Common myeloid progenitor, CD34-positive (primary cell): ENCODE data around the gene MGMT.

Experiments used
- CTCF ChIA-PET: fragments of 350-600 bp; sonication (Branson Sonifier 250); formaldehyde crosslinking; loops from one replicate; lab custom pipeline; 2021; ENCODE audit warnings: antibody characterized with exemption; lab: Charles Lee
- POLR2A ChIA-PET: fragments of 350-600 bp; sonication (Branson Sonifier 250); formaldehyde crosslinking; loops from one replicate; lab custom pipeline; 2021; ENCODE audit warnings: antibody characterized with exemption; lab: Charles Lee
- DNase-seq, 3 donors: peaks; one replicate each; pipeline versions ENCODE4 v3.0.0 to v3.0.0-alpha.2; 2013
- H3K27ac ChIP-seq, 2 experiments: 1 replicate in 1 of 2; 2 replicates in 1 of 2; pipeline ENCODE4 v1.7.0; 2013; ENCODE audit warnings: inconsistent platforms in 2 of 2, low read length in 2 of 2, mild to moderate bottlenecking in 2 of 2, low read depth in 1 of 2, moderate library complexity in 1 of 2; ENCODE audit not compliant: severe bottlenecking in 2 of 2, insufficient read depth in 1 of 2, poor library complexity in 1 of 2
- H3K27me3 ChIP-seq, 5 experiments: replicated peaks in 2 of 5; 1 replicate in 3 of 5; 2 replicates in 2 of 5; pipeline versions ENCODE4 v1.6.1 to v1.7.0; 2013; ENCODE audit warnings: low read length in 4 of 5, mild to moderate bottlenecking in 2 of 5, moderate library complexity in 2 of 5, inconsistent platforms in 1 of 5; ENCODE audit not compliant: insufficient read depth in 5 of 5, control insufficient read depth in 4 of 5
- H3K36me3 ChIP-seq, 4 experiments: 1 replicate in 2 of 4; 2 replicates in 2 of 4; pipeline versions ENCODE4 v1.6.1 to v1.7.0; 2013; ENCODE audit warnings: low read length in 3 of 4, control low read depth in 1 of 4, mild to moderate bottlenecking in 1 of 4; ENCODE audit not compliant: control insufficient read depth in 4 of 4, insufficient read depth in 4 of 4
- H3K4me1 ChIP-seq, 4 experiments: 1 replicate in 3 of 4; 2 replicates in 1 of 4; pipeline versions ENCODE4 v1.6.1 to v1.7.1; 2013; ENCODE audit warnings: low read length in 3 of 4, mild to moderate bottlenecking in 3 of 4, control low read depth in 1 of 4, inconsistent platforms in 1 of 4, moderate library complexity in 1 of 4; ENCODE audit not compliant: control insufficient read depth in 4 of 4, insufficient read depth in 4 of 4; ENCODE audit errors: control extremely low read depth in 1 of 4
- H3K4me3 ChIP-seq, 7 experiments: 1 replicate in 4 of 7; 2 replicates in 3 of 7; pipeline versions ENCODE4 v1.5.1 to v1.7.0; 2013; ENCODE audit warnings: mild to moderate bottlenecking in 7 of 7, low read length in 6 of 7, moderate library complexity in 6 of 7, inconsistent platforms in 2 of 7, low read depth in 2 of 7, control low read depth in 1 of 7; ENCODE audit not compliant: insufficient read depth in 4 of 7, control insufficient read depth in 1 of 7; ENCODE audit errors: extremely low read depth in 1 of 7
- H3K9me3 ChIP-seq, 5 experiments: 1 replicate in 4 of 5; 2 replicates in 1 of 5; pipeline versions ENCODE4 v1.6.1 to v1.7.1; 2013; ENCODE audit warnings: low read length in 4 of 5, mild to moderate bottlenecking in 2 of 5, inconsistent platforms in 1 of 5, low read depth in 1 of 5, moderate library complexity in 1 of 5; ENCODE audit not compliant: control insufficient read depth in 4 of 5, insufficient read depth in 2 of 5; ENCODE audit errors: control extremely low read depth in 1 of 5
- WGBS: methylation state at CpG from one replicate; pipeline ENCODE4 v1.1.5; 2013; ENCODE audit not compliant: insufficient coverage; 5-methylcytosine and 5-hydroxymethylcytosine counted together

Gene MGMT

DNA sequence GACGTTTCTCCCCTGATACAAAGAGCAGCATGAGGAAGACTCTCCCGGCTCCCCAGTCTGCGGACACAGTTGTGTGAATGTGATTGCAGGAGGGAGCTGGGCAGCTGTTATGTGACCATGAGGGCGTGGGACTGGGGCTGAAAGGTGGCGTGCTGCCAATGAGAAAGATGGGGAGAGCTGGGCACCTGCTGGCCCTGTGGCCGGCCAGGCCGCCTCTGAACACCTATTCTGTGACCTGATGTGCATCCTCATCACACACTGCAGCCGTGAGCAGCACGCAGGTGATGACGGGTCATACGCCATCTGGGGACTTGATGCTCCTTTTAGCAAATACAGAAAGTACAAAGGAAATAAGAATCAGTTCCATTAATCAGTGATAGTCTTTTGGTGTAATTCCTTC is 86.9 kb downstream of the MGMT start:
- Histone ChIP-seq H3K27me3 (no peaks in the 10 kb centered on the region), H3K36me3 (peaks cover 0 to 6% (median 0%) of the 10 kb centered on the region in 4 experiments), H3K27ac (no peak overlapping the region), H3K9me3 (peaks cover 0 to 7% (median 0%) of the 10 kb centered on the region in 5 experiments), H3K4me1 (no peaks in the 10 kb centered on the region), H3K4me3 (no peak overlapping the region)
- no peak for DNase-seq
- 98% methylated on average over 9 of the region's 11 CpGs for WGBS
- ChIA-PET CTCF (no interaction called here), POLR2A (interaction anchor here (0.8 kb wide), 1 partner anchor 62 kb away, joined by 9 read pairs; no protein-coding TSS in a partner anchor)

- CTCF ChIA-PET, result no interaction called here
- POLR2A ChIA-PET, result no interaction called here
- H3K4me3 ChIP-seq, result no peak overlapping the region
- peaks cover 0 to 3% (median 0%) of the 10 kb centered on the region in 4 experiments for H3K36me3 ChIP-seq
- H3K27ac ChIP-seq, result no peak overlapping the region
- no peak for DNase-seq
- H3K9me3 ChIP-seq, result no peaks in the 10 kb centered on the region
- H3K4me1 ChIP-seq, result no peaks in the 10 kb centered on the region
- WGBS, result 98% methylated on average over 14 of the region's 18 CpGs
- no peaks in the 10 kb centered on the region for H3K27me3 ChIP-seq
Measured at GRCh38 chr10:129556316-129556715, 89.3 kb downstream of the MGMT start.

DNA sequence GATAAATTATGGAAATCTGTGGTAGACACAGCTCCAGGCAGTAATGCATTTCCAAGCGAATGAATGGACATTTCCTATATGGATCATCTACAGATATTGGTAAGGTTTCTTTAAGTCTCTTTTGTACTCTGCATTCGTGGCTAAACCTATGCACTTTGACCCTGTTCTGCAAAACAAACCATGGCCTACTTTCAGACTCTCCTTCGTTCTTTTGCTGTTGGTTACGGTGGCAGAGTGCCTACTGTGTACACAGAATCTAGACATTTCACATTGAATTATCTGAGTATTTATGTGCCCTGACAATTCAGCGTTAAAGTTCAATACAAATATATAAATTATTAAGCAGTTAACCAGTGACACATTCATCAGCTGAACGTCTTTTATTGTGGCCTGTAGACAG is 93.3 kb downstream of the MGMT start:
- Histone ChIP-seq H3K4me3 (no peak overlapping the region), H3K27ac (no peak overlapping the region), H3K36me3 (no peaks in the 10 kb centered on the region), H3K4me1 (no peaks in the 10 kb centered on the region), H3K9me3 (no peaks in the 10 kb centered on the region), H3K27me3 (no peaks in the 10 kb centered on the region)
- ChIA-PET CTCF (no interaction called here), POLR2A (no interaction called here)
- DNase-seq, result no peak
- WGBS, result 100% methylated on average over 1 of the region's 6 CpGs

GRCh38 chr10:129562487-129562886 is 95.4 kb downstream of the MGMT start:
- CTCF ChIA-PET, result no interaction called here
- Histone ChIP-seq H3K4me1 (no peaks in the 10 kb centered on the region), H3K9me3 (no peaks in the 10 kb centered on the region), H3K27ac (no peak overlapping the region), H3K27me3 (no peaks in the 10 kb centered on the region), H3K4me3 (no peak overlapping the region), H3K36me3 (peaks cover 0 to 7% (median 0%) of the 10 kb centered on the region in 4 experiments)
- WGBS, result 99% methylated on average over 8 of the region's 8 CpGs
- POLR2A ChIA-PET, result no interaction called here
- no peak for DNase-seq

- 96% methylated on average over 15 of the region's 19 CpGs for WGBS
- CTCF ChIA-PET, result no interaction called here
- H3K27ac ChIP-seq, result no peak overlapping the region
- no peaks in the 10 kb centered on the region for H3K4me1 ChIP-seq
- H3K27me3 ChIP-seq, result no peaks in the 10 kb centered on the region
- H3K9me3 ChIP-seq, result no peaks in the 10 kb centered on the region
- no peak overlapping the region for H3K4me3 ChIP-seq
- DNase-seq, result no peak
- POLR2A ChIA-PET, result no interaction called here
- H3K36me3 ChIP-seq, result peaks cover 0 to 9% (median 2%) of the 10 kb centered on the region in 4 experiments
Measured at GRCh38 chr10:129564923-129565322, 97.9 kb downstream of the MGMT start.

GRCh38 chr10:129568583-129569344 is 101.7 kb downstream of the MGMT start:
- H3K9me3 ChIP-seq, result no peaks in the 10 kb centered on the region
- no peak overlapping the region for H3K4me3 ChIP-seq
- no peak for DNase-seq
- H3K36me3 ChIP-seq, result peaks cover 0 to 9% (median 2%) of the 10 kb centered on the region in 4 experiments
- WGBS, result 95% methylated on average over 10 of the region's 16 CpGs
- ChIA-PET POLR2A (no interaction called here), CTCF (no interaction called here)
- H3K4me1 ChIP-seq, result no peaks in the 10 kb centered on the region
- H3K27ac ChIP-seq, result no peak overlapping the region
- no peaks in the 10 kb centered on the region for H3K27me3 ChIP-seq

DNA sequence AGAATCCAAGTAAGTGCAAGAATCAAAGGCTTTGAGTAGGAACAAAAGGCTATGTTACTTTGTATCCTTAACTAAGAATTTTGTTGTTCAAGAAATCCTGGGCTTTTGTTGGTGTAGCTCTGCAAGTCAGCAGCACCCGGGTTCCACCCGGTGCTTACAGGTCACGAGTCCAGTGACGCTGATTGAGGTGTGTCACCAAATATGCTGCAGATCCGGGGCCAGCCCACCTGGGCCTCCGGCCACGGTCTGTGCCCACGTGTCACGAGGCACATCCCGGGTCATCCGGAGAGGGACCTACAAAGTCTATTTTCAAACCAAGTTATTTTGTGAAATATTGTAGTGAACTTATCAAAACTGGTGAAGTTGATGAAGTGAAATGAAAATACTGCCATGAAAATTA is 103.1 kb downstream of the MGMT start:
- H3K9me3 ChIP-seq, result peaks cover 0 to 5% (median 0%) of the 10 kb centered on the region in 5 experiments
- H3K27me3 ChIP-seq, result no peaks in the 10 kb centered on the region
- WGBS, result 94% methylated on average over 4 of the region's 11 CpGs
- no peak overlapping the region for H3K27ac ChIP-seq
- no peaks in the 10 kb centered on the region for H3K4me1 ChIP-seq
- ChIA-PET POLR2A (no interaction called here), CTCF (no interaction called here)
- no peak overlapping the region for H3K4me3 ChIP-seq
- no peak for DNase-seq
- peaks cover 0 to 9% (median 2%) of the 10 kb centered on the region in 4 experiments for H3K36me3 ChIP-seq
